GM04503 (cell line): Measurements from ENCODE around the gene CROCC.
"Not testable (repeated sequence)": the region's sequence is repeated elsewhere in the genome, so short reads cannot be mapped to it uniquely, and the experiment has no call there.

Experiments used
- DNase-seq: peaks from one replicate; pipeline ENCODE4 v3.0.0-alpha.2; 2012; ENCODE audit warnings: low read depth

CROCC gene

DNA sequence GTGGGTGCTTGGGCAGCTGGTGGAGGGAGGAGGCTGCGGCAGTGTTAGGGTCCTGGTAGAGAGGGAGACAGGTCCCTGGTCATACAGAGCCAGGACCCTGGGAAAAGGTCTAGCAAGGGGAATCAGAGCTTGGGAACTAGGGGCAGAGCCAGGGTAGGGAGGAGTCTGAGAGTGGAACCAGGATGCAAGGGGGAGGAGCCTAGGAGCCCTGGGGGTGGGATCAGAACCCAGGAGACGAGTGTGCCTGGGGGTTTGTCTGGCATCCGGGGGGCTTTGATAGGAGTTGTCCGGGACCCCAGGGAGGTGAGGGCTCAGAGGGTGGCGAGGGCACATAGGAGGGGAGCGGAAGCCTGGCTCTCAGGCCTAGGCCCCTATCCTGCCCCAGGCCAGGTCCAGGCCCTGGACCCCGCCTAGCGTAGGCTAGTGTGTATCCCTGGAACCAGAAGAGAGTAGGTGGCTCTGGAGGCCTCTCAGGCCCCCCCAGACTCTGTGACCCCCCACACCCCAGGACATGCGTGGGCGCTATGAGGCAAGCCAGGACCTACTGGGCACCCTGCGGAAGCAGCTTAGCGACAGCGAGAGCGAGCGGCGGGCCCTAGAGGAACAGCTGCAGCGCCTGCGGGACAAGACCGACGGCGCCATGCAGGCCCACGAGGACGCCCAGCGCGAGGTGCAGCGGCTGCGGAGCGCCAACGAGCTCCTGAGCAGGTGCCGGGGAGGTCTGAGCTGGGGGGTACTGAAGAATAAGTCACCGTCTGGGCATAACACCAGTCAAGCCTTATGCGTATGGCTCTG lies 17.9 kb downstream of the CROCC start:
- not testable (repeated sequence) for DNase-seq

DNA sequence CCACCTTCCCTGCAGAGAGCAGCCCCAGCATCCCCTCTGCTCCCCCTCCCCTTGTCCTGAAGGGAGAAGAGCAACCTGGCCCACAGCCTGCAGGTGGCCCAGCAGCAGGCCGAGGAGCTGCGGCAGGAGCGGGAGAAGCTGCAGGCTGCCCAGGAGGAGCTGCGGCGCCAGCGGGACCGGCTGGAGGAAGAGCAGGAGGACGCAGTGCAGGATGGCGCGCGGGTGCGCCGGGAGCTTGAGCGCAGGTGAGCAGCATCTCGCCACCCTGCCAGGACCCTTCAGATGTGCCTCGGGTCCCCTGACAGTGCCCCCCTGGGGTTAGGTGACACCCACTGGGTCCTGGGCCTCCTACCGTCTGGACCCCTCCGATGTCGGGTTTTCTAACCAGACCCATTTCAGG lies 22.3 kb downstream of the CROCC start:
- no peak for DNase-seq

DNA sequence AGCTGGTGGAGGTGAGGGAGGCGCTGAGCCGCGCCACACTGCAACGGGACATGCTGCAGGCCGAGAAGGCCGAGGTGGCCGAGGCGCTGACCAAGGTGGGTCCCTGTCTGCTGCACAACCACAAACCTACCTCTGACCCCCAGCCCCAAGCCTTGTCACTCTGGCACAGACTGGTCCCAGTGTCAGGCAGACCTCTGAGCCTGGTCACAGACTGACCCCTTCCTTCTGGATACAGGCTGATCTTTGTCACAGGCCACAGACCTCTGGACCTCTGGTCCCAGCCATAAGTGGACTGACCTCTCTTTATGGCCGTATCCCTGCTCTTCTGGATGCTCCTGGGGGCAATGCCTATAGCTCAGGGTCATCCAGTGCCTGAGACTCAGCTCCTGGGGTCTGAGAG lies 23.8 kb downstream of the CROCC start:
- DNase-seq: not testable (repeated sequence)

DNA sequence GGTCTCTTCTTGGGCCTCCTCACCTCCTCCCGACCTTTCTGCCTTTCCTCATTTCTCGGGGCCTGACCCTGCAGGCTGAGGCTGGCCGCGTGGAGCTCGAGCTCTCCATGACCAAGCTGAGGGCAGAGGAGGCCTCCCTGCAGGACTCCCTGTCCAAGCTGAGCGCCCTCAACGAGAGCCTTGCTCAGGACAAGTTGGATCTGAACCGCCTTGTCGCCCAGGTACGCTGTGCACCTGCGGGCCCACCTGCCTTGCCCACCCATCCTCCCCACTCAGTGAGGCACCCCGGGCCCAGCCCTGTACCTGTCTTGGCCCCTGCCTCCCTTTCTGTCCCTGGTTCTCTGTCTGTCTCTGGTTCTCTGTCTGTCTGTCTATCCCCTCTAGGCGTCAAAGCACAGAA lies 24.5 kb downstream of the CROCC start:
- DNase-seq: not testable (repeated sequence)

DNA sequence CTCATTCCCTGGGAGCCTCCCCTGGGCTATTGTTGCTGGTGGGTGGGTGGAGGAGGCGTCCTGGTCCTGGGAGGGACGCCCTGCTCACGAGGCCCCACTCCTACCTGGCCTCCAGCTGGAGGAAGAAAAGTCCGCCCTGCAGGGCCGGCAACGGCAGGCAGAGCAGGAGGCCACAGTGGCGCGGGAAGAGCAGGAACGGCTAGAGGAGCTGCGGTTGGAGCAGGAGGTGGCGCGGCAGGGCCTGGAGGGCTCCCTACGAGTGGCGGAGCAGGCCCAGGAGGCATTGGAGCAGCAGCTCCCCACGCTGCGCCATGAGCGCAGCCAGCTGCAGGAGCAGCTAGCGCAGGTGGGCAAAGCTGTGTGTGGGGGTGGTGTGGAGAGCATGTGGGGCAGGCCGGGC lies 24.9 kb downstream of the CROCC start:
- no peak for DNase-seq

DNA sequence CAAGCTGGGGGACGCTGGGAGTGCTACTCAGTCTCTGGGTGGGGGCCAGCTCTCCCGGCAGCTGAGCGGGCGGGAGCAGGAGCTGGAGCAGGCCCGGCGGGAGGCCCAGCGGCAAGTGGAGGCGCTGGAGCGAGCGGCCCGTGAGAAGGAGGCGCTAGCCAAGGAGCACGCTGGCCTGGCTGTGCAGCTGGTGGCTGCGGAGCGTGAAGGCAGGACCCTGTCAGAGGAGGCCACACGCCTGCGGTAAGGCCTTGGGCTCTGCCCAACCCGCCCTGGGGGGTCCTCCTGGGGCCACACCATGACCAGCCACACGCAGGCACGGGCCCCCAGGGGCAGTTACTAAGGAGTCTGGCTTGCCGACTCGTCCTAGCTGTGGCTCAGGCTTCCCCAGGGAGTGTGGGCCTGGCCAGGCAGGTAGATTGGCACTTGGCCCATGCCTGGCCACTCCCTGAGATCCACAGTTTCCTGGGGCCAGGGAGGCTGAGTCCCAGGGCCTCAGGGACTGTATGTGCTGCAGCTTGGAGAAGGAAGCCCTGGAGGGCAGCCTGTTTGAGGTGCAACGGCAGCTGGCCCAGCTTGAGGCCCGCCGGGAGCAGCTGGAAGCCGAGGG lies 26.7 kb downstream of the CROCC start:
- not testable (repeated sequence) for DNase-seq

DNA sequence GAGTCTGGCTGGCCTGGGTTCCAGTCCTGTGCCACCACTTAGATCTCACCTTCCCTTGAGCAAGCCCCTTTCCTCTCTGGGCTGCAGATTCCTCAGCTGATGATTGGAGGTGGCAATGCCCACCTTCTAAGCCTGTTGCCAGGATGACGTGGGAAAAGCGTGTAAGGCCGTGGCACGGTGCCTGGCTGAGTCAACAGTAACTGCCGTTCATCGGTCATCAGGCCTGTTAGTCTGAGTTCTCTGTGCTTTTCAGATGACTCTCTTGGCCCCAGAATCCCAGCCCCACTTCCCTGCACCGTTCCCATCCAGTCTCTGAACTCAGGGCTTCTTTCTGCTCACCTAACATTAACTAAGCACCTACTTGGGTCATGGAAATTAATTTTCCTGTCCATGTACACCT lies 27.3 kb downstream of the CROCC start:
- peak; percentile 47 for DNase-seq

DNA sequence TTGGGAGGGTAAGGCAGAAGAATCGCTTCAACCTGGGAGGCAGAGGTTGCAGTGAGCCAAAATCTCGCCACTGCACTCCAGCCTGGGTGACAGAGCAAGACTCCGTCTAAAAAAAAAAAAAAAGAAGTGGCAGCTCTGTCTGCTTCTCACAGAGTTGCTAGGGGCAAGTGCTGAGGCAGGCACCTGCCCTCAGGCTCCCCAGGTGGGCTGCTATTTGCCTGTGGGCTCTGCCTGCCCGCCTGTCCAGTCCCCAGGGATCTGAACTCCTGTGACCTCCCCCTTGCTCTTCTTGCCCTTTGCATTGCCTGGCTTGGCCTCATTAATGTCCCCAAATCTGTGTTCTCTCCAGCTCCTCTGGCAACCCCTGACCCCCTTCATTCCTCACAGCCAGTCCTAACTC lies 30.6 kb downstream of the CROCC start:
- not testable (repeated sequence) for DNase-seq

DNA sequence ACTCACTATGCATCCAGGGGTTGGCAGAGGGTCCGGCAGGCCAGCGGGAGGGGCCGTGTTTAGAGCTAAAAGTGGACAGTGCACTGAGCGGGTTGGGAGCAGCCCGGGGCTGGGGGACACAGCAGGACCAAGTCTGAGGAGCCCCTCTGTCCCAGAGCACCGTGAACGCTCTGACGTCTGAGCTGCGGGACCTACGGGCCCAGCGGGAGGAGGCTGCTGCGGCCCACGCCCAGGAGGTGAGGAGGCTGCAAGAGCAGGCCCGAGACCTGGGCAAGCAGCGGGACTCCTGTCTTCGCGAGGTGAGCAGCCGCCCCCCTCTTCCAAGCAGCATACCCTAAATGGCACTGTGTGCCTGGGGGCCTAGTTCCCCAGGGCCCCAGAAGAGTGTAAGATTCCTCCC lies 32.8 kb downstream of the CROCC start:
- DNase-seq: no peak

DNA sequence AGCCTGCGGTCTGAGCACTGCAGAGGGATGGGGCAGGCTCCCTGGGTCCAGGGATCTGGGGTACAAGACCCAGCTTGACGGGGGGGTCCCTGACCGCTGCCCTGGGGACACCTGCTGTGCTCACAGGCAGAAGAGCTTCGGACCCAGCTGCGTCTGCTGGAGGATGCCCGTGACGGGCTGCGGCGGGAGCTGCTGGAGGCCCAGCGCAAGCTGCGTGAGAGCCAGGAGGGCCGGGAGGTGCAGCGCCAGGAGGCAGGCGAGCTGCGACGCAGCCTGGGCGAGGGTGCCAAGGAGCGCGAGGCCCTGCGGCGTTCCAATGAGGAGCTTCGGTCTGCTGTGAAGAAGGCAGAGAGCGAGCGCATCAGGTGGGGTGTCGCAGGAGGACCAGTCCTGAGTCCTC lies 33.5 kb downstream of the CROCC start:
- DNase-seq: no peak

DNA sequence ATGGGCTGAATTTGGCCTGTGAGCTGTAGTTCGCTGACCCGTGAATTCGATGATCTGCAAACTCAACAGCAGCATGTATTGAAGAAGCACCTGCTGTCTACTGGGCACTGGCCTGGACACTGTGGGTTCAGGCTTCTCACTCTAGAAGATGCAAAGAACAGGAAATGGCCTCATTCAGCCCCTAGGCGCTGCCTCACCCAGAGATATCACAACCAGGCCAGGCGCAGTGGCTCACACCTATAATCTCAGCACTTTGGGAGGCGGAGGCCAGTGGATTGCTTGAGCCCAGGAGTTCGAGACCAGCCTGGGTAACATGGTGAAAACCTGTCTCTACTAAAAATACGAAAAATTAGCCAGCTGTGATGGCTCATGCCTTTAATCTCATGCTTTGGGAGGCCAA lies 35.0 kb downstream of the CROCC start:
- DNase-seq: no peak

DNA sequence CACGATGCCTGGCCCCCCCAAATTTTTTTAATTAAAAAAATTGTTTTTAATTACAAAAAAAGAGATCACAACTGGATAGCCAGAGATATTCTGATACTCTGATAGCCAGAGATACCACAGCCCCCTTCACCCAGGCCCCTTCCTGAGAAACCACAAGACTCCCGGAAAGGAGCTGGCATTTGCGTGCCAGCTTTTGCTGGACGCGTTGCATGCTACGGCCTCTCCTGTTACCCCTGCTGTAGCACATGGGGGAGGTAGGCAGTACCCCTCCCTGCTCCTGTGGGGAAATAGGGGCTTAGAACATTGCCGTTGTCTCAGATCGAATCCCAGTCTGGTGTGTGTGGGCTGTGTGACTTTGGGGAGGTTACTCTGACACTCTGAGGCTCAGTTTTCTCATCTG lies 36.0 kb downstream of the CROCC start:
- DNase-seq: no peak

DNA sequence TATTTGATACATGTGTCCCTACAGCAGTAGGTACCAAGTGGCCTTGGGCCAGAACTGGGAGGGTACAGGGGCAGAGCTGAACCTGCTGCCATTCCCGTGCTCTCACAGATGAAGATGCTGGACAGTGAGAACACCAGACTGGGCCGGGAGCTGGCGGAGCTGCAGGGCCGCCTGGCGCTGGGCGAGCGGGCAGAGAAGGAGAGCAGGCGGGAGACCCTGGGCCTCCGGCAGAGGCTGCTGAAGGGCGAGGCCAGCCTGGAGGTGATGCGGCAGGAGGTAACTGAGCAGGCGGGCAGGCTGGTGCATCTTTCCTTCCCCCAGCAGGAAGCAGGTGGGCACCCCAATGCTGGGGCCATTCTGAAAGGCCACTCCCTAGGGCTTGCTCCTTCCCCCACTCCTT lies 36.7 kb downstream of the CROCC start:
- DNase-seq: no peak

DNA sequence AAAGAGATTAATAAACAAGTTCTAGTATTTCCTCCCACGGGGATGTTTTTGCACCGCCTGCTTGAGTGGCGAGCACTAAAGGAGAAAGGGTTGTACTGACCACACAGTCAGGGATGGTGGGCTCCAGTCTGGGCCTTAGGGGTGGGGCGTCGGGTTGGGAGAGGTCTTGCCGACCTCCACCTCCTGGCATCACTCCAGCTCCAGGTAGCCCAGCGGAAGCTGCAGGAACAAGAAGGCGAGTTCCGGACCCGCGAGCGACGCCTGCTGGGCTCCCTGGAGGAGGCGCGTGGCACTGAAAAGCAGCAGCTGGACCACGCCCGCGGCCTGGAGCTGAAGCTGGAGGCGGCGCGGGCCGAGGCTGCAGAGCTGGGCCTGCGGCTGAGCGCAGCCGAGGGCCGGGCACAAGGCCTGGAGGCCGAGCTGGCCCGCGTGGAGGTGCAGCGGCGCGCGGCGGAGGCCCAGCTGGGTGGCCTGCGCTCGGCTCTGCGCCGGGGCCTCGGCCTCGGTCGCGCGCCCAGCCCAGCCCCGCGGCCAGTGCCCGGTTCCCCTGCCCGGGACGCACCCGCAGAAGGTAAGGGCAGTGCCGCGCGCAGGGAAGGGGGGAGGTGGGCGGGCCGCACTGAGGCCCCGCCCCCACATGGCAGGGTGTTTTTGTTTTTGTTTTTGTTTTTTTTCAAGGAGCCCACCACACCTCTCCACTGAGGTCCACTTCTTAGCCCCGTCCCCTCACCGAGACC lies 39.0 kb downstream of the CROCC start:
- DNase-seq: no peak

DNA sequence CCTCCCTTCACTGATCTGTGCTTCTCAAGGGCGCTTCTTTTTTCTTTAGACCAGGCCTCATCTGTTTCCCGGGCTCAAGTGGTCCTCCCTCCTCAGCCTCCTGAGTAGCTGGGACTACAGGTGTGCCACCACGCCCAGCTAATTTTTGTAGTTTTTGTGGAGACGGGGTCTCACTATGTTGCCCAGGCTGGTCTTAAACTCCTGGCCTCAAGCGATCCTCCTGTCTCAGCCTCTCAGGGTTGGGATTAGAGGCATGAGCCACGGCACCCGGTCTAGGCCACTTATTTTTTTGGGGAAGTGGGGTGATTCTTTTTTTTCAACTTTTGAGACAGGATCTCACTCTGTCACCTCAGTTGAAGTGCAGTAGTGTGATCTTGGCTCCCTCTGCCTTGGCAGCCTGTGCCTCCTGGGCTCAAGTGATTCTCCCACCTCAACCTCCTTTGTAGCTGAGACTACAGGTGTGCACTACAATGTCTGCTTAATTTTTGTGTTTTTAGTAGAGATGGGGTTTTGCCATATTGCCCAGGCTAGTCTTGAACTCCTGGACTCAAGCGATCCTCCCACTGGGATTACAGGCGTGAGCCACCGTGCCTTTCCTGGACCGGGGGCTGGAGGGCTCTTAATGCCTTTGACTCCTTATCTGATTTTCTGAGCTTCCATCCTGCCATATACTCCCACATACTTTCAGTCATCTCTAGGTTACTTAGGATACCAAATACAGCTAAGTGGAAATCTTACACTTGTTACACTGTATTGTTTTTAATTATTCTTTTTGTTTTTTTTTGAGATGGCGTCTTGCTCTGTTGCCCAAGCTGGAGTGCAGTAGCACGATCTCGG lies 39.8 kb downstream of the CROCC start:
- DNase-seq: no peak

DNA sequence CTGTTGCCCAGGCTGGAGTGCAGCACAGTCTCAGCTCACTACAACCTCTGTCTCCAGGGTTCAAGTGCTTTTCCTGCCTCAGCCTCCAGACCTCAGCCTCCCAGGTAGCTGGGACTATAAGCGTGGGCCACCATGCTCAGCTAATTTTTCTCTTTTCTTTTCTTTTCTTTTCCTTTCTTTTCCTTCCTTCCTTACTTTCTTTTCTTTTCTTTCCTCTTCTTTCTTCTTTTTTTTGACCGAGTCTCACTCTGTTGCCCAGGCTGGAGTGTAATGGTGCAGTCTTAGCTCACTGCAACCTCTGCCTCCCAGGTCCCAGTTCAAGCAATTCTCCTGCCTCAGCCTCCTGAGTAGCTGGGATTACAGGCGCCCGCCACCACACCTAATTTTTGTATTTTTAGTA lies 42.4 kb downstream of the CROCC start:
- not testable (repeated sequence) for DNase-seq

DNA sequence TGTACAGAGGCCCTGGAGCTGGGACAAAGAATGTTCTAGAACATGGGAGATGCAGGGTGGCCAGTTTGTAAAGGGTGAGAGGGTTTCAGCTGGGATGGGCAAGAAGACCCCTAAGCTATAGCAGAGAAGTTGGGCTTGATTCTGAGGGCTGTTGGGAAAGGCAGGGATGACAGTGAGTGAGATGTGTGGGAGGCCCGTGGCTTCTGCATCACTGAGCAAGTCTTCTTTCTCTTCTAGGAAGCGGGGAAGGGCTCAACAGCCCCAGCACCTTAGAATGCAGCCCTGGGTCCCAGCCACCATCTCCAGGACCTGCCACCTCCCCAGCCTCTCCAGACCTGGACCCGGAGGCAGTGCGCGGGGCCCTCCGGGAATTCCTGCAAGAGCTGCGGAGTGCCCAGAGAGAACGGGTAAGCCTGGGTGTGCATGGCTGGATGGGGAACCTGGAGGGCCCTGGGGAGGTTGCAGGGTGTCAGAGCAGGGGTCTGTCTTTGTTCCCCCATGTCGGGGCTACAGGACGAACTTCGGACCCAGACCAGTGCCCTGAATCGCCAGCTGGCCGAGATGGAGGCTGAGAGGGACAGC lies 43.8 kb downstream of the CROCC start:
- no peak for DNase-seq

DNA sequence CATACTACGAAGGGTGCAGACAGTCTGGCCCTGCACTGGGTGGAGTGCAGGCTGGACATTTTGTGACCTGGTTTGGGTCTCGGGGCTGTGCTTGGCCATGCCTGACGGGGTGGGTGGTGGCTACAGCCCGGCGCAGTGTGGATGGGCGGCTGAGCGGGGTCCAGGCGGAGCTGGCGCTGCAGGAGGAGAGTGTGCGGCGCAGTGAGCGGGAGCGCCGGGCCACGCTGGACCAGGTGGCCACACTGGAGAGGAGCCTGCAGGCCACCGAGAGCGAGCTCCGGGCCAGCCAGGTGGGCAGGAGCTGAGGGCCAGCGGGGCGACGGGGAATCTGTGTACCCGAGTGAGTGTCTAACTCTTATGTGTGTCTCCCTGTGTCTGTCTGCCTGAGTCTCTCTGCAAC lies 44.6 kb downstream of the CROCC start:
- DNase-seq: no peak

DNA sequence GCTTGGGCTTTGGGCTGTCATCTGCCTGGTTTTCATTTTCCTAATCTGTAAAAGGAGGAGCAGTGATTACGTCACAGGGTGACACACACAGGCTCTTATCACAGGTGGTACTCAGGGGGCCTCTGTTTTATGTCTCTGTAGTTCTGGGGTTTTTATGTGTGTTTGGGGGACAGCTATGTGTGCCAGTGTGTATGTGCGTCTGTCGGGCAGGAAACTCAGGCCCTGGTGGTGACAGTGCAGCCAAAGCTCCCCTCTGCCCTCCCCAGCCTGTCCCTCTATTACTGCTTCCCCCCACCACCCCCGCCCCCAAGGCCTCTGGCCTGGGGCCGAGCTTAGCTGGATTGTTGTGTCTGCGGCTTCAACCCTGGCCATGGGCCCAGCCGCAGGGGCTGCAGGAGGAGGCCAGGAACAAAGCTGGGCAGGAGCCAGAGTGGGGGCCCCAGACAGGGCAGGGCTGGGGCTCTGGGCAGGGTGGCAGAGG lies 45.4 kb downstream of the CROCC start:
- DNase-seq: no peak

DNA sequence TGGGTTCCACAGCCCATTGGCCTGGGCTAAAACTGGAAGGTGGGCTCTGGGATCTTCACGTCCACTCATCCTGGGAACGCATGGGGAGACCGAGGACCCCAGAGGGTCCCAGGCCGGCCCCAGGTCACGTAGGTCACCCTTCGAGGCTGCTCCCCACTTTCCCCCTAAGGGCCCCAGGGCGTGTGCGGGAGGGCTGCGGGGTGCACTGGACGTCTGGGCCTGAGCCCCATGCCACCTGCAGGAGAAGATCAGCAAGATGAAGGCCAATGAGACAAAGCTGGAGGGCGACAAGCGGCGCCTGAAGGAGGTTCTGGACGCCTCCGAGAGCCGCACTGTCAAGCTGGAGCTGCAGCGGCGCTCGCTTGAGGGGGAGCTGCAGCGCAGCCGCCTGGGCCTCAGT lies 46.2 kb downstream of the CROCC start:
- DNase-seq: no peak

DNA sequence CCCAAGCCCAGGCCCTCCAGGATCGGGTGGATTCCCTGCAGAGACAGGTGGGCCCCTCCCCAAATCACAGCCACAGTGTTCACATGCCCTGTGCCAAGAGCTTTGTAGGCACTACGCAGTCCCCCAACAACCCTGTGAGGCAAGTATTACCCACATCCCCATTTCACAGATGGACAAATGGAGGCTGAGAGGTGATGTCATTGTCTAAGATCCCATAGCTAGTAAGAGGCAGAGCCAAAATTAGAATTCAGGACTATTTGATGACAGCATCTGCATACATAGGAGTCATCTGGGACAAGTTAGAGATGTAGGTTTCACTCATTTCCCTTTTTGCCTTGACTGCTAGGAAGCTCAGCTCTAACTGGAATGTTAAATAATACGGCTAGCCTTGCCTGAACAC lies 46.6 kb downstream of the CROCC start:
- DNase-seq: no peak
